ENCODE data around the gene TEX36. TPM values are rescaled to one million over a fixed set of nuclear protein-coding genes. Genes with fewer than 3 reads are reported as not detected.

TEX36 gene
- total RNA-seq, 4 donors from 2014 or later: not detected

DNA sequence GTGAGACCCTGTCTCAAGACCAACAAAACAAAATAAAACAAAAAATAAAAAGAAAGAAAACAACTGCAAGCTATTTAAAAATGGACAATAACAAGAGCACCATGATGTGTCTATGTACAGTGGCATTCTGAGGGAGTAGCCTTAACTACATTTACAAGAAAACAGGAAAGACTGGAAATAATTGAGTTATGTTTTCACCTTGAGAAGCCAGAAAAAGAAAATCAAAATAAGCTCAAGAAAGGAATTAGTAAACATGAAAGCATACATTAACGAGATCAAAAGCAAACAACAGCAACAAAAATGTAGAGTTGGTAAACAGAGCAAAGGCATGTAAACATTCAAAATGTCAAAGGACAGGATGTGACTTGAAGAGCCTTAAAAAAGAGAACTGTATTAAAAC, 36.7 kb downstream of the TEX36 start:
- Histone ChIP-seq H3K4me3 (no peak overlapping the region), H3K9me3 (peaks cover 0 to 21% (median 7%) of the 10 kb centered on the region in 4 donors), H3K27me3 (no peaks in the 10 kb centered on the region), H3K4me1 (no peaks in the 10 kb centered on the region), H3K27ac (replicated peaks in 1 of 4) (no peak overlapping the region), H3K36me3 (no peaks in the 10 kb centered on the region)
- DNase-seq (ENCODE audit: extremely low spot score): no peak
- 55% methylated on average over 1 of the region's 1 CpG for WGBS
- intact Hi-C loops (cut with DNase I): no loop called here
- TF ChIP-seq CTCF (IDR thresholded peaks at IDR 0.05) (no peak), POLR2A (IDR thresholded peaks at IDR 0.05; ENCODE audit: low read depth) (no peak), EP300 (IDR thresholded peaks at IDR 0.05) (no peak), POLR2AphosphoS5 (IDR thresholded peaks at IDR 0.05) (no peak)

DNA sequence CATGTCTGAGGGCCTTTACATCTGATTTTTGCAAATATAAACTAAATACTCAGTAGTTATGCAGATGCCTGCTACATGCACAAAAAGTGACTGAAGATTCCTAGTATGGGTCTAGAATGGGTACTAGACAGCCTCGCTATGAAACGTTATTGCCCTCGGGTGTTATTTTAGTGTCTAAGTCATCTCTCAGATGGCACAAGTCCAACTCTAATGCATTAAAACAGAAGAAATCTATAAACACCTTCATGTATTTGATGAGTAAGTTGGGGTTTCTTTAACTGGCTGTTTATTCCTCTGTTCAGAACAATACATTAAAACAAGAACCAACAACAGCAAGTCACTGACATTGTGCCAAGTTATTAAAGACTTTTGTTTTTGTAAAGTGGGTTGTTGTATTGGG, 41.6 kb downstream of the TEX36 start:
- intact Hi-C loops (cut with DNase I): no loop called here
- H3K36me3 ChIP-seq: no peaks in the 10 kb centered on the region
- H3K4me3 ChIP-seq: no peak overlapping the region
- H3K9me3 ChIP-seq: no peaks in the 10 kb centered on the region
- H3K27me3 ChIP-seq: peaks cover 0 to 7% (median 0%) of the 10 kb centered on the region in 4 donors
- no peak overlapping the region for H3K27ac ChIP-seq (replicated peaks in 1 of 4)
- DNase-seq (ENCODE audit: extremely low spot score): no peak
- H3K4me1 ChIP-seq: no peaks in the 10 kb centered on the region
- TF ChIP-seq CTCF (IDR thresholded peaks at IDR 0.05): no peak
- no peak for TF ChIP-seq EP300 (IDR thresholded peaks at IDR 0.05)
- no peak for TF ChIP-seq POLR2AphosphoS5 (IDR thresholded peaks at IDR 0.05)
- no peak for TF ChIP-seq POLR2A (IDR thresholded peaks at IDR 0.05; ENCODE audit: low read depth)
- 66% methylated on average over 3 of the region's 3 CpGs for WGBS

- DNase-seq (ENCODE audit: extremely low spot score): no peak
- H3K4me3 ChIP-seq: no peak overlapping the region
- no peaks in the 10 kb centered on the region for H3K36me3 ChIP-seq
- intact Hi-C loops (cut with DNase I): no loop called here
- no peaks in the 10 kb centered on the region for H3K9me3 ChIP-seq
- no peak overlapping the region for H3K27ac ChIP-seq (replicated peaks in 1 of 4)
- no peaks in the 10 kb centered on the region for H3K4me1 ChIP-seq
- TF ChIP-seq POLR2AphosphoS5 (IDR thresholded peaks at IDR 0.05) (no peak), EP300 (IDR thresholded peaks at IDR 0.05) (no peak), CTCF (IDR thresholded peaks at IDR 0.05) (no peak), POLR2A (IDR thresholded peaks at IDR 0.05; ENCODE audit: low read depth) (no peak)
- H3K27me3 ChIP-seq: peaks cover 0 to 7% (median 0%) of the 10 kb centered on the region in 4 donors
- WGBS: 79% methylated on average over 1 of the region's 1 CpG
These were observed 42.3 kb downstream of the TEX36 start for GRCh38 chr10:125640653-125641052.

GRCh38 chr10:125639846-125640245, 43.1 kb downstream of the TEX36 start:
- TF ChIP-seq CTCF (IDR thresholded peaks at IDR 0.05) (no peak), POLR2AphosphoS5 (IDR thresholded peaks at IDR 0.05) (no peak), POLR2A (IDR thresholded peaks at IDR 0.05; ENCODE audit: low read depth) (no peak), EP300 (IDR thresholded peaks at IDR 0.05) (no peak)
- no peaks in the 10 kb centered on the region for H3K36me3 ChIP-seq
- WGBS: 86% methylated on average over 7 of the region's 7 CpGs
- intact Hi-C loops (cut with DNase I): no loop called here
- no peaks in the 10 kb centered on the region for H3K9me3 ChIP-seq
- no peak overlapping the region for H3K4me3 ChIP-seq
- H3K27ac ChIP-seq (replicated peaks in 1 of 4): no peak overlapping the region
- peaks cover 0 to 7% (median 0%) of the 10 kb centered on the region in 4 donors for H3K27me3 ChIP-seq
- DNase-seq (ENCODE audit: extremely low spot score): no peak
- no peaks in the 10 kb centered on the region for H3K4me1 ChIP-seq

DNA sequence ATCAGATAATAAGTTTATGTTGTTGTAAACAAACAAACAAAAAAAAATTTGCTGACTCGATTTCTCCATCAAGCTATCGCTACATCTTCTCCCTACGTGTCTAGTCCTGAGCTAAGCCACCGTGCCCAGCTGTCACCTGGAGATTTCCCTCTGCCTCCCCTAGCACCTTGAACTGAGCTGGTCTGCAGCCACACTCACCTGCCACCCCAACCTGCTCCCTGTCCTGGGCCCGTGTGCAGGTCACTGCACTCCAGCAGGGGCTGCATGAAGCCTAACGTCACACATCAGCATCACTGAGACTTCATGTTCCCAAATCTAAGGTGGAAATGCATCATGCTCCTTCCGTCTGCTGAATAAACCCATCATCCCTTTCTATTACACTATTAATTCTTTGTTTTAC, 44.4 kb downstream of the TEX36 start:
- Histone ChIP-seq H3K4me1 (no peaks in the 10 kb centered on the region), H3K4me3 (no peak overlapping the region), H3K9me3 (no peaks in the 10 kb centered on the region), H3K36me3 (no peaks in the 10 kb centered on the region), H3K27me3 (peaks cover 0 to 7% (median 0%) of the 10 kb centered on the region in 4 donors), H3K27ac (replicated peaks in 1 of 4) (no peak overlapping the region)
- intact Hi-C loops (cut with DNase I): no loop called here
- 73% methylated on average over 7 of the region's 7 CpGs for WGBS
- TF ChIP-seq CTCF (IDR thresholded peaks at IDR 0.05): no peak
- no peak for TF ChIP-seq EP300 (IDR thresholded peaks at IDR 0.05)
- TF ChIP-seq POLR2AphosphoS5 (IDR thresholded peaks at IDR 0.05): no peak
- TF ChIP-seq POLR2A (IDR thresholded peaks at IDR 0.05; ENCODE audit: low read depth): no peak
- DNase-seq (ENCODE audit: extremely low spot score): peak; percentile 66

Data from esophagus muscularis mucosa (tissue), 4 donors.